ENCODE results near the gene PRIMPOL. TPM values are rescaled to one million over a fixed set of nuclear protein-coding genes. Genes with fewer than 3 reads are reported as not detected.

Gene PRIMPOL
- total and polyA plus RNA-seq, 2 of the 4 experiments (the other 2 are of a cell fraction) = 5.6 to 8.8 TPM

GRCh38 chr4:184712322-184712721 is 62.8 kb downstream of the PRIMPOL start:
- CTCF ChIA-PET = interaction anchor here (0.7 kb wide), 1 partner anchor 384 kb away, joined by 5 read pairs; no protein-coding TSS in a partner anchor
- in situ Hi-C loops (cut with MboI; ENCODE audit: low sequenced_read_pairs) = no loop called here
- no peak for TF ChIP-seq RFX5 (IDR thresholded peaks at IDR 0.05; ENCODE audit: low read depth, low read length)
- no peak for TF ChIP-seq CTCF (conservative IDR thresholded peaks at IDR 0.05; ENCODE audit: low read depth, low read length)
- TF ChIP-seq USF2 (IDR thresholded peaks at IDR 0.05; ENCODE audit: low read depth, low read length) = no peak
- no peak for TF ChIP-seq SMC3 (IDR thresholded peaks at IDR 0.05; ENCODE audit: low read depth, low read length)
- TF ChIP-seq MAZ (IDR thresholded peaks at IDR 0.05; ENCODE audit: borderline replicate concordance, low read depth, low read length) = no peak
- no peak for TF ChIP-seq ELK1 (IDR thresholded peaks at IDR 0.05; ENCODE audit: borderline replicate concordance, low read depth, low read length)
- TF ChIP-seq CHD1 (IDR thresholded peaks at IDR 0.05; ENCODE audit: low read depth, low read length) = no peak
- TF ChIP-seq BHLHE40 (IDR thresholded peaks at IDR 0.05; ENCODE audit: low read depth, low read length) = no peak
- TF ChIP-seq RAD21 (IDR thresholded peaks at IDR 0.05; ENCODE audit: low read length) = no peak
- no peak for TF ChIP-seq RCOR1 (IDR thresholded peaks at IDR 0.05; ENCODE audit: insufficient replicate concordance, low read length)
- no peak for TF ChIP-seq FOS (IDR thresholded peaks at IDR 0.05; ENCODE audit: low read depth, low read length)
- TF ChIP-seq POLR2A (IDR thresholded peaks at IDR 0.05; ENCODE audit: low read depth, low read length) = no peak
- TF ChIP-seq CEBPB (IDR thresholded peaks at IDR 0.05; ENCODE audit: low read depth, low read length) = no peak

More at GRCh38 chr4:184712322-184712721, 62.8 kb downstream of the PRIMPOL start:
- no peaks in the 10 kb centered on the region for H3K27me3 ChIP-seq (ENCODE audit: control insufficient read depth, insufficient read depth, low read length)
- ATAC-seq (ENCODE audit: low read depth) (no peak), DNase-seq (no peak)
- H3K14ac ChIP-seq (replicated peaks; ENCODE audit: low read depth, low read length) = no peak overlapping the region
- intact Hi-C loops (cut with micrococcal nuclease) = no loop called here
- no peak overlapping the region for H3K27ac ChIP-seq (ENCODE audit: insufficient read depth, low read length)
- dilution Hi-C loops (cut with HindIII; ENCODE audit: low sequenced_read_pairs, unreplicated experiment) = no loop called here
- no peak overlapping the region for H2AFZ ChIP-seq (replicated peaks; ENCODE audit: low read length, poor library complexity)
- H3K4me3 ChIP-seq (ENCODE audit: insufficient read depth, low read depth, low read length) = no peak overlapping the region
- no peak overlapping the region for H2AK9ac ChIP-seq (replicated peaks; ENCODE audit: low read depth, low read length, poor library complexity)
- peaks cover 1% of the 10 kb centered on the region; the same call in 1 of the 2 replicates for H3K36me3 ChIP-seq (ENCODE audit: control insufficient read depth, insufficient read depth, low read length)
- H3K9ac ChIP-seq (ENCODE audit: low read depth, low read length) = no peak overlapping the region
- no peak overlapping the region for H2BK5ac ChIP-seq (ENCODE audit: low read depth, low read length, poor library complexity, severe bottlenecking)
- no peaks in the 10 kb centered on the region for H3K9me1 ChIP-seq (ENCODE audit: insufficient read depth, low read length)
- H4K20me1 ChIP-seq (ENCODE audit: insufficient read depth, low read length) = no peaks in the 10 kb centered on the region
- no peak overlapping the region for H3K18ac ChIP-seq (ENCODE audit: low read depth, low read length)
- no peaks in the 10 kb centered on the region for H3K9me3 ChIP-seq (ENCODE audit: control insufficient read depth, insufficient read depth, low read length)
- no peak overlapping the region for H4K5ac ChIP-seq (ENCODE audit: low read depth, low read length)
- no TSS peak for BruUV-seq (replicated peaks)
- no peak overlapping the region for H2BK120ac ChIP-seq (ENCODE audit: low read depth, low read length)
- no peak overlapping the region for H4K91ac ChIP-seq (ENCODE audit: insufficient read depth, low read depth, low read length)
- no peak overlapping the region for H3K23ac ChIP-seq (ENCODE audit: low read depth, low read length)
- H4K8ac ChIP-seq (ENCODE audit: low read depth in 2 of 2, low read length in 2 of 2) = no peak overlapping the region
- POLR2A ChIA-PET (ENCODE audit: unreplicated experiment) = no interaction called here
- no peak overlapping the region for H3K4ac ChIP-seq (ENCODE audit: low read depth, low read length)
- H3K4me2 ChIP-seq (ENCODE audit: low read depth, low read length) = no peak overlapping the region
- H2AK5ac ChIP-seq (ENCODE audit: low read depth, low read length) = no peak overlapping the region
- no peak overlapping the region for H2BK15ac ChIP-seq (ENCODE audit: low read depth, low read length)
- no peaks in the 10 kb centered on the region; the same call in 1 of the 2 replicates for H3K4me1 ChIP-seq (ENCODE audit: control insufficient read depth, insufficient read depth, low read length)
- H3K79me1 ChIP-seq (ENCODE audit: low read depth in 1 of 2, low read length in 2 of 2) = peaks cover 8 to 12% of the 10 kb centered on the region in 2 experiments
- H3K56ac ChIP-seq (ENCODE audit: extremely low read depth, insufficient read depth, low read length) = no peak overlapping the region
- H2BK20ac ChIP-seq (ENCODE audit: low read depth, low read length) = no peak overlapping the region

Measured in IMR-90 (cell line).